Keratinocyte (primary cell): ENCODE results near the gene APOBEC3C.

ENCODE experiments used
- CTCF ChIP-seq, 3 experiments: IDR thresholded peaks in 1 of 3; conservative IDR thresholded peaks in 1 of 3; optimal IDR thresholded peaks in 1 of 3; 2 replicates in 2 of 3; 3 replicates in 1 of 3; pipeline versions ENCODE3 to v1.5.1; 2011; ENCODE audit warnings: low read length in 3 of 3, mild to moderate bottlenecking in 3 of 3, moderate library complexity in 2 of 3, control low read depth in 1 of 3, inconsistent platforms in 1 of 3; ENCODE audit not compliant: insufficient read depth in 2 of 3; ENCODE audit errors: extremely low read depth in 1 of 3
- EZH2 ChIP-seq: IDR thresholded peaks from one replicate; pipeline ENCODE4 v1.6.1; 2012; ENCODE audit warnings: inconsistent platforms, mild to moderate bottlenecking, low read length, moderate library complexity

GRCh38 chr22:39016592-39016991 is 2.5 kb downstream of the APOBEC3C start:
- TF ChIP-seq CTCF (optimal IDR thresholded peaks at IDR 0.05 in 1 of 3, IDR thresholded peaks at IDR 0.05 in 1 of 3, conservative IDR thresholded peaks at IDR 0.05 in 1 of 3; ENCODE audit: extremely low read depth in 1 of 3, insufficient read depth in 2 of 3, low read length in 3 of 3) (no peak), EZH2 (no peak)
